Measurements from ENCODE around the gene KNOP1.

KNOP1 gene

DNA sequence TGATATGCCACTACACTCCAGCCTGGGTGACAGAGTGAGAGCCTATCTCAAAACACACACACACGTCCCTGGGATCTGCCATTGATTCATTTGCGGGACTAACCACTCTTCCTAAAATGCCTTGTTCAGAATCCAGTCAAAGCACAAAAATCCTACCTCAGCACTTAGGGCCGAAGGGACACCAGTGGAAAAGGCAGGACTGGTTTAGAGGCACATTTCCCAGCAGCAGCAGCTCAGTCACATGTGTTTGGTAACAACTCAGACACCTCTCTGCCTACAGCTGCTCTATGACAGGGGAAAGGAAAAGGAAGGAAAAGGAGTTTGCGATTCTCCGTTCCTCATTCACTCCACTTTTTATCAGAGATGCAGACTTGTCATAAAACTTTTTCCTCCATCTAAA, 12.2 kb downstream of the KNOP1 start:
- DNase-seq: no peak

DNA sequence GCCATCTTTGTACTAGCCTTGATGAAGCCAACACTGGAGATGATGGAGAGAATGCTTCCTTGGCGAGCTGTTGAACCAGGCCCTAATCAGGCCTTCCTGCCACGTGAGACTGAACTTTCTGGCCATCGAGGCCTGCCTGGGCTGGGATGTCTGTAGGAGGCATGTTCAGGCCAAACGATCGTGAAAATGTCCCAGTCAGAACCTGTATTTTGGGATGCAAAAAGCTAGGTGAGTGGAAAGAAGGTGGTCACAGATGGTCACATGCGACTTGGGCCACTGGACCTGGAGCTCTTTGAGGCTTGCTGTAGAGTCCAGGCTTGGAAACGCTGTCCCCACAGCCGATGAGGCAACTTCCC, 12.9 kb downstream of the KNOP1 start:
- DNase-seq: no peak

DNA sequence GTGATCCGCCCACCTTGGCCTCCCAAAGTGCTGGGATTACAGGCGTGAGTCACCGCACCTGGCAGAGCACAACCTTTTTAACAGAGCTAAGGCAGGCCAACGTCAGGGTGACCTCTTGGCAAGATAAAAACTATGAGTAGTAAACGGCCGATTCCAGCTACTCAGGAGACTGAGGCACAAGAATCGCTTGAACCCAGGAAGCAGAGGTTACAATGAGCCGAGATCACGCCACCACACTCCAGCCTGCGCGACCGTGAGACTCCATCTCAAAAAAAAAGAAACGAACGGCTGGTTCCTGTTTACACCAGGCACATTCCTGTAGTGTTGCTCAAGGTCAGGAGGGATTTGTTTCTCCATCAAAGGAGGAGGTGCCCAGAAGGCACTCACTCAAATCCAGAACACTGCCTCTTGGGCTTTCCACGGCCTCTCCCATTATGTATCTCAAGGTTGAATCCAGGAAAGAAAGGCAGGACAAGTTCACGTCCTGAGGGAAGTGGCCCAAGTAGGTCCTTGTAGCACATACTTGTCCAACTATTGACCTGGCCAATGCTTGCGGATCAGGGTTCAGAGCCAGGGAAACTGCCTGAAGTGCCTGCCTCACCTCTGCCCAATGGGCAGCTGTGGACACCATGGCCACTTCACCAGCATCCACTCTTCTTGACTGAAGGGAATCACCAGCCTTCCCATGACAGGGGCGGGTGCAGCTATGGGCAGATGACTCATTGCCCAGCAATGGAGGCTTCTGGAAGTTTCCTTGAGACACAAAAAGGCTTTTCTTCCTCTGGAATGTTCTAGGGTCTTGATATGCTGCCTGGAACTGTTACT, 13.5 kb downstream of the KNOP1 start:
- DNase-seq: no peak

DNA sequence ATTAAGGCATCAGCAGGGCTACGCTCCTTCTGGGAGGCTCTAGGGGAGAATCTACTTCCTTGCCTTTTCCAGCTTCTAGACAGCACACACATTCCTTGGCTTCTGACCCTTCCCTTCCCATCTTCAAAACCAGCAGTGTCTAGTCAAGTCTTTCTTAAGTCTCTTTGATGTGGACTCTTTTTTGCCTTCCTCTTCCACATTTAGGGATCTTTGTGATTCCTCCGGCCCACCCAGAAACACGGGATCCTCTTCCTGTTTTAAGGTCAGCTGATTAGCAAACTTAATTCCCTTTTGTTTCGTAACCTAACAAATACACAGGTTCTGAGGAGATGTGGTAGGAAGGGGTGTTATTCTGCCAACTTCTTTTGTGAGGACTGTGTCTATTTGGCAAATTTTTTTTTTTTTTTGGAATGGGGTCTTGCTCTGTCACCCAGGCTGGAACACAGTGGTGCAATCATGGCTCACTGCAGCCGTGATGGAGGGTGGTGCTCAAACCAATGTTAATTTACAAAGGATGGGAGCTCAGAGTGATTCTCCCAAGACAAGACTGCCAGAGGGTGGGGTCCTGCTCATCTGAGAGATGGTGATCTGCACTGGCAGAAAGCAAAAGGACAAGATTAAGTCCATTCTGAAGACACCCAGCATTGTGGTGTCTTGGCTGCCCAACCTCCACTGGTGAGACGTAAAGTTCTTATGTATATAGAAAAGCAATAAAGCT, 14.7 kb downstream of the KNOP1 start:
- no peak for DNase-seq

DNA sequence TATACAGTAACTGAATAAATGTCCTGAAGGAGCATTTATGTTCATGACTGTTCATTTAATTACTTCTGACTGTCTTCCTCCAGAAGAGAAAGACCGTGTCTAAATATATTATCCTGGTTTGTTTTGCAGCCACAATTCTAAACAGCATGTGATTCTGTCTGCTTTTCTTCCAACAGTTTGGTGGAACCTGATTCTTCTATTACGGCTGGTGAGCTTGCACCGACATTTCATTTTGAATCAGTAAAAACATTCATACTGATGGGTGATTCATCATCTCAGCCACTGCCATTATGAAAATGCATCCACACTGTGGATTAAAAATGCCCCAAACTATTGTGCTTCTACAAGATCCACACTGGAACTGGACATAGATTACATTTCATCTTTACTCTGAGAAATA, 16.9 kb downstream of the KNOP1 start:
- DNase-seq: no peak

DNA sequence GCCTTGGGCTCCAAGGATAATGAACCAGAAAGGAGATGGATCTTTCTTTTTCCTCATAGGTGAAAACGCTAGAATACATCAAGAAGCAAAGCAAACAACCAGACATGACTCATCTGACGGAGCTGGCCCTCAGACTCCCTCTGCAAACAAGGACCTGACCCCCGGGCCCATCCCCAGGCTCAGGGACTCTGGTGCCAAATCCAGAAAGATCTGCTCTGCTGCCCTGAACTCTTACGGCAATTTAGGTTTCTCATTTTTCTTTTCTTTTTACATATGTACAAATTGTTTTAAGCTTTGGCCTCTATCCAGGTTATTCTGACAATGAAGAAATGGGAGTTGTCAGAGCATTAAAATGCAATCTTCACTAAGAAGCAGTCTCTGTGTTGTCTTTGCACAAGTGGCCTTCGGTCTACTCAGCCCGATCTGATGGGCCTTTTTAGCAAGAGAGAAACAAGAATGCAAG, 17.7 kb downstream of the KNOP1 start:
- DNase-seq: no peak

DNA sequence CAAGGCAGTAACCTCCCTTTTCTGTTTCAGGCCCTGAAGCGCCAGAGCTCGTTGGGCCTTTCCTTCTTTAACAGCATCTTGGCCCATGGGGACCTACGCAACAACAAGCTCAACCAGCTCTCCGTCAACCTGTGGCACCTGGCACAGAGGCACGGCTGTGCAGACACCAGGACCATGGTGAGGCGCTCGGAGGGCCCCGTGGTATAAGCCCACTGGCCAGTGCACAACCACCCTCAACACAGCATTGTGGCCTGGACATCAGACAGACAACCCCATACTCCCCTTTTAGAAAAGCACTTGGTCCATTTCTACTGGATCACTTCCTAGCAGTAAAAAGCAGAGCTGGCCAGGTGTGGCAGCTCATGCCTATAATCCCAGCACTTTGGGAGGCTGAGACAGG, 18.6 kb downstream of the KNOP1 start:
- DNase-seq: no peak

DNA sequence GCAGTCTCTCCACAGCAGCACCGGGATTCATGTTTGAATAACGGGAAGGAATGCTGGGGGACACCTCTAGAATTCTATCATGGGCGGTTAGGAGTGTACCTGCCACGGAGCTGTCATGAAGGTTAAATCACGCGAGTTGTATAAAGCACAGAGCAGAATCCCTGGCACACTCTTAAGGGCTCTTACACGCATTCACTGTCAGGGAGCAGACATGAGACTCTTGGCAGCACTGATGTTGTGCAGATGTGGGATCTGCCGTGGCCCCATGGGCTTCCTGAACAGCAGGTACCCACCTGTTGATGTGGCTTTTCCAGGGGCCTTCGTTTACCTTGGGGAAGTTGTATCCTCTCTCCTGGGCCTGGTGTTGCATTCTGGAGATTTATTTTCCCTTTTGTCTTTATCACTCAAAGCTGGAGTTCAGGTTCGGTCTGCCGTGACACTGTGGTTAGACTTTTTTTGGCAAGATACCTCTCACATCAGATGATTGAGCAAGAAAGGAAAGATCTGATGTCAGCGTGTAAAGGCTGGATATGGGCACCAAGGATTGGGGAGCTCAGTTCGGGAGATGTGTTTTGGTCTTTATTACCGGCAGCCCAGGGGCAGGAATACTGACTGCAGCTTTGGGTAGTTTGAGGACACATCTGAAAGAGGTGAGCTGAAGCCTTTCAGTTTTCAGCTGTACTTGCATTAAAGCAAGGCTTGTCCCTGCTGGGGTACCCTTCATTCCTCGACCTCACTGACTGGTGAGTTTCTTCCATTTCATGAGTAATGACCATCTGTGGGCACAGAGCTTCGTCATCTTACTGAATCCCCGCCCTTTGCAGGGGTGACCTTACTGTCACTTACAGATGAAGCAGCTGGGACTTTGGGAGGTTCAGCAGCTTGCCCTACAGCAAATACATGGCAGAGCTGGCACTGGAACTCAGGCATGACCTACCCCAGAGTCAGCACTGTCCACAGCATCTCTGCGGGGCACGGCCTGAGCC, 19.3 kb downstream of the KNOP1 start:
- no peak for DNase-seq

DNA sequence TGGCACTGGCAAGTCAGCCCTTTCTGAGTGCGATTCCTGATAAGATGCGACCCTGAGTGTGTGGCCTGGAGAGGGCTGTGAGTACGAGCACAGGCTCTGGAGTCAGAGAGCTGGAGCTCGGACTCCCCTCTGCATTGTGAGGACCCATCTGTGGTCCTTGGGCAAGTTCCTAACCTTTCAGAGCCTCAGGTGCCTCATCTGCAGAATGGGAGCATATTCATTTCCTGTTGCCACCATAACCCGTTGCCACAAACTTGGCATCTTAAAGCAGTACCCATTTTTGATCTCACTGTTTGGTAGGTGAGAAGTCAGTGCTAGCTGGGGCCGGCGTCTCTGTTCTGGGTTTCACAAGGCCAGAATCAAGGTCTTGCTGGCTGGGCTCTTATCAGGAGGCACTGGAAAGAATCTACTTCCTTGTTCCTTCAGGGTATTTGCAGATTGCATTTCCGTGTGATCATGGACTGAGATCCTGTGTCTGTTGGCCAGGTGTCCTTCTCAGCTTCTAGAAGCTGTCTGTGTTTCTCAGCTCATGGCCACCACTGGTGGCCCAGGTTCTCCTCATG, 20.2 kb downstream of the KNOP1 start:
- no peak for DNase-seq

DNA sequence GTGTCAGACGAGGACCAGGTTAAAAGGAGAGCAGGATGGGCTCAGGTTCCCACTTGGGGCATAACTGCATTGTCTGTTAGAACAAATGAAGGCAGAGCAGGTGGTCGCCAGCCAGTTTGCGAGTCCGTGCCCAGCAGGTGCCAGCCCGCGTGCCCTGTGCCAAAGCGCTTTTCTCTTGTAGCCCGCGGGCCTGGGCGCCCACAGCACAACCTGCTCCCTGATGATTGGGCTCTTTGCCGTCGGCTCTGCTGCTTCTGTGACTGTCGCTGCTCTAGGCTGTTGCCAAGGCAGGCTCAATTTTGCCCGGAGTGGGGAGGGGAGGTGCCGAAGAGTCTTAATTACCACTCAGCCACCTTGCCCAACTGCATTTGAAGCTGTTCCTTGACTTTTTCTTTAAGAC, 21.1 kb downstream of the KNOP1 start:
- no peak for DNase-seq

DNA sequence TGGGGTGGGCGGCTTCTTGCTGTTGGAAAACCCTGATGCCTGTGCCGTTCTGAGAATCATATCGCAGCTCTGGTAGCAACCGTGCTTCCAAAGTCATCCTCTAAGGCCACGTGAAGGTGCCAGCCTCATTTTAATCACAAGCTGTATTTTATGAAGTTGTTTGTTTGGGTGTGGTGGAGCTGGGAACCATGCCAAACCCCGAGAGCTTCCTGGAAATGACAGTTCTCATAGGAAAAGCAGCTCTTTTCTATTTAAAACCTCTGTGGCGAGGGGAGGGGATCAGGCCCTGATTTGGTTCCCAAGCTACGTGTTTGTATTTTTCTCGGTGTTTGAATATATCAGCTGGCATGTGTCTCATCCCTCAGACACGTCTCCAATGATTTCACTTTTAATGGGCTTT, 21.7 kb downstream of the KNOP1 start:
- DNase-seq: no peak

DNA sequence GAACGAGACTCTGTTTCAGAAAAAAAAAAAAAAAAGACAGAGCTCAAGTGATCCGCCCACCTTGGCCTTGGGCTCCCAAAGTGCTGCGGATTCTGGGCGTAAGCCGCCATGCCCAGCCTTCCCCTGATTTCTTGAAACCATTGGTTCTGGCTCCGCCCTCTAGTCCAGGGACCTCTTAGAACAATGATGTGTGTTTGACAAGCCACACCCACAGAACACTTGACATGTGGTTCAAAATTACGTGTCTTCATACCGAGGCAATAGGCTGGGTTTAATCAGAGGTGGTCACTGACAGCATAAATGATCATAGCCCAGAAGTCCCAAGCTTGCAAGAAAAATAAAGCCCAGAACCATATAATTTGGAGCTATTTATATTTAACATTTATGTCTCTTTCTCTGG, 23.0 kb downstream of the KNOP1 start:
- DNase-seq: no peak

DNA sequence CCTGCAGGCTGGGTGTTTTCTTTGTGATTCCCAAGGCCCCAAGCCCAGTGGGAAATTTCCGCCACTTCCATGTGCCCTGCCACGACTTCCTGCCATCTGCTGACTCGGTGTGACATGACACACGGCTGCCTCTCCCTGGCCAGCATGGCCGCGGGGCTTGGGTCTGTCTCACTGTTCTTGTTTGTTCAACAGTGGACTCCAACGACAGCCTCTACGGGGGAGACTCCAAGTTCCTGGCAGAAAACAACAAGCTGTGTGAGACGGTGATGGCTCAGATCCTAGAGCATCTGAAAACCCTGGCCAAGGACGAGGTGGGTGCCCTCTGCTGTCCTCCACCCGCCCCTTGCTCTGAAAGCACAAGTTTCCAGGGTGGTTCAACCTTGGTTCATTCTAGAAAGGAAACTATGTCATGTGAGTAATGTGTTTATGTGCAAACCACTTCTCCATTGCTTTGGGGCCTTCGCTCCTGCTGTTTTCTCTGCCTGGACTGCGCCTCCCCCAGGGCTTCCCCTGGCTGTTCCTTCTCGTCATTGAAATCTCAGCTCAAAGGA, 26.8 kb downstream of the KNOP1 start:
- DNase-seq: no peak

DNA sequence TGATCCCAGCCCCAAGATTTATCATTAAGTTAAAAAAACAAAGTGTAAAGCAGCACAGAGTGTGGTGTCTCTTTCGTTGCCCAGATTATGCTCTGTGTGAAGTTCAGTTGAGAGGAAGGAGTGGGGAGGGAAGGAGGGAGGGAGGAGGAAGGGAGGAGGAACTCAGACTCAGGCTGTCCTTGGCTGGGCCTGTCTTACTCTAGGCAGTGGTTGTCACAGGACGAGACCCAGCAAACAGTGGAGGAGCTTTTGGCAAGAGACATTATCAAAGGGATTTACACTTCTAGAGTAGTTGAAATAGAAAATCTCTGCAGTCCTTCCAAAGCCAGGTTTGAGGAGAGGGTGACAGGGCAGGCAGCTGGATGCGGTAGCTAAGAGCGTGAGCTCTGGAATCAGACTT, 27.8 kb downstream of the KNOP1 start:
- DNase-seq: no peak

DNA sequence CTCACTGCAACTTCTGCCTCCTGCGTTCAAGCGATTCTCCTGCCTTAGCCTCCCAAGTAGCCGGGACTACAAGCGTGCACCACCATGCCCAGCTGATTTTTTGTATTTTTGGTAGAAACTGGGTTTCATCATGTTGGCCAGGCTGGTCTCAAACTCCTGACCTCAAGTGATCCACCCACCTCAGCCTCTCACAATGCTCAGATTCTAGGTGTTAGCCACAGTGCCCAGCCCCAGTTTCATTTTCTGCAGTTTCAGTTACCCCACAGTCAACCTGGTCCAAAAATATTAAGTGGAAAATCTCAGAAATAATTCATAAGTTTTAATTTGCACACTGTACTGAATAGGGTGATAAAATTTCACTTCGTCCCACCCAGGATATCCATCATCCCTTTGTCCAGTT, 28.7 kb downstream of the KNOP1 start:
- no peak for DNase-seq

DNA sequence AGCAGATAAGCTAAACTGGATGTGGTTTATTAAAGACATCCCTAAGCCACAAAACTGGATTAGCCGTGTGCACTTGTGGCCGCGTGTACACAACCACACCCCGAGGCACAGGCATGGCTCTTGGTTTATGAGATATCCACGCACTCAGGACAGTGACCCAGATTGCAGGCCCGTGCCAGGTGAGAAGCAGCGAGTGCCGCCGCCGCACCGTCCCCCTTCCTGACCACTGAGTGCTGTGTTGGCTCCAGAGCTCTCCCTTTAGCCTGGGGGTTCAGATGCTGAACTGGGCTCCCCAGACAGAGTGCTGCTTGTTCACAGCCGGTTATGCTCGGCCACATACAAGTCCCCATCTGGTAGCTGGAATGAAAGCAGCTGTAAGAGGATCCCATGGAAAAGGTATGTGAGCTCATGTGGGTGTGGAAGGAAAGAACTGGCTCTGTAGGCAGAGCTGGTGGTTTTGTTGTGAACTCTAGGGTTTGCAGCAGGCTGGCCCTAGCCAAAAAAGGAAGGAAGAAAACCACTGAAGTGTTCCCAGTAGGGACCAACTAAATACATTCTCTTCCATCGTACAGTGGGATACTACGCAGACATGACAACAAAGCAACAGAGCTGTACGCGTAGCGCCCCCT, 29.5 kb downstream of the KNOP1 start:
- no peak for DNase-seq

DNA sequence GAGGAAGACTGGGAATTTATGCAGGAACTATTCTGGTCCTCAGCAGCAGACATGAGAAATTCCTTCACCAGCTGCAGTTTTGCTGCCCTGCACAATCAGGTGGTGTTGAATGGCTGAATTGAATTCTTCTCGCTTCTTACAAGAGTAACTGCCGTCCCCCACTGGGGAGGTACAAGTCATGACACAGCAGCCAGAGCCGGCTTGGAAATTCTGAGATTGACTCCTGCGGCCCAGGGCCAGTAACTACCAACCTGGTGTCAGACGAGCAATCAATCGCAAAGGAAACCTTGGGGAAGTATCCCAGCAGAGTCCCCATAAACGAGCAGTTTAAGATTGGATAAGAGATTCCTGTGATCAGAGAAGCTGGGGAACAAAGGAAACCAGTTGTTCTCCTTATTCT, 30.7 kb downstream of the KNOP1 start:
- no peak for DNase-seq

DNA sequence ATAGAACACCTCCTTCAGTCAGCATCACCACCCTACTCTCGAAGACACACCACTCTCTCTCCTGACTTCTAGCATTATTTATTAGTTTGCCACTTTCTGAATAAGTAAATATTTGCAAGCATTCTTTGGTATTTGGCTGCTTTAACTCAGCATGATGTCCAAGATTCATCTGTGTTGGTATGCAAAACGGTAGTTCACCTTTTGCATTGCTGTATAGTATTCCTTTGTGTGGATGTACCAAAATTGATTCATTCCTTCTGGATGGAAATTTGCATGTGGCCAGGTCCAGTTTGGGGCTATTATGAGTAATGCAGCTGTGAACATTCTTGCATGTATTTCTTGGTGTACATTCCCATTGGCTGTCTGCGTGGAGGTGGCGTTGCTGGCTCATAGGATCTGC, 32.9 kb downstream of the KNOP1 start:
- DNase-seq: no peak

DNA sequence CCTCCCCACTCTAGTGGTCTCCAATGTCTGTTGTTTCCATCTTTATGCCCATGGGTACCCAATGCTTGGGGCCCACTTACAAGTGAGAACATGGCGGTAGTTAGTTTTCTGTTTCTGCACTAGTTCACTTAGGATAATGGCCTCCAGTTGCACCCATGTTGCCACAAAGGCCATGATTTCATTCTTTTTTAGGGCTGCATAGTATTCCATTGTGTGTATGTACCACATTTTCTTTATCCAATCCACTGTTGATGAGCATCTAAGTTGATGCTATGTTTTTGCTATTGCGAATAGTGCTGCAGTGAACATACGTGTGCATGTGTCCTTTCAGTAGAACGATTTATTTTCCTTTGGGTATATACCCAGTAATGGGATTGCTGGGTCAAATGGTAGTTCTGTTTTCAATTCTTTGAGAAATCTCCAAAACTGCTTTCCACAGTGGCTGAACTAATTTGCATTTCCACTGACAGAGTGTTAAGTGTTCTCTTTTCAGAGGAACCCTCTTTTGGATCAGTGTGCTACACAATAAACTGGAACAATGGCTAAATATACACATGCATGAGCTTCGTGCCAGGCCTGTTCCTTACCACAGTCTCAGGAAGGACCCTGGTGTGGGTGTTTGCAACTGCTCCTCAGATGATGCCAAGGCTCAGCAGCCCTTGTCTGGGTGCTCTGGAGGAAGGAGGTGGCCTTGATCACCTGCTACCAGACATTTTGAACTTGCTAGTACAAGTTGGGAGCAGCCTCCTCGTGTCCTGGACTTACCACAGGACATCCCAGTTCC, 34.4 kb downstream of the KNOP1 start:
- no peak for DNase-seq

DNA sequence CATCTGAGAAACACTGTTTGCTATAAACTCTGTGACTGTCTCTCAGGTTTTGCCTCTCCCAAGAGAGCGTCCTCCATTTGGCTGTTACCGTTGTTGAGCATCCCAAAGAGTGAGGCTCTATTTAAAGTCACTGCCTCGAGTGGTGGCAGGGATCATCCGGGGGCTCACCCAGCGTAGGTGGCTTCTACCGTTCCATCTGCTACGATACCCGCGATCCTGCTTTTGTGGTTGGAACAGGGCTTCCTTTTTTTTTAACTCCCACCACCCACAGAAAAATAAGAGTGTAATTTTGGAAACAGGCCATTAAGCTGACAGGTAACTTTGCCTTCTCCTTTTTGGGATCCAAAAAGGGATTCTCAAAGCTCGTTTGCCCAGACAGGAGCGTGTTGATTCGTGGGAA, 36.4 kb downstream of the KNOP1 start:
- no peak for DNase-seq

DNA sequence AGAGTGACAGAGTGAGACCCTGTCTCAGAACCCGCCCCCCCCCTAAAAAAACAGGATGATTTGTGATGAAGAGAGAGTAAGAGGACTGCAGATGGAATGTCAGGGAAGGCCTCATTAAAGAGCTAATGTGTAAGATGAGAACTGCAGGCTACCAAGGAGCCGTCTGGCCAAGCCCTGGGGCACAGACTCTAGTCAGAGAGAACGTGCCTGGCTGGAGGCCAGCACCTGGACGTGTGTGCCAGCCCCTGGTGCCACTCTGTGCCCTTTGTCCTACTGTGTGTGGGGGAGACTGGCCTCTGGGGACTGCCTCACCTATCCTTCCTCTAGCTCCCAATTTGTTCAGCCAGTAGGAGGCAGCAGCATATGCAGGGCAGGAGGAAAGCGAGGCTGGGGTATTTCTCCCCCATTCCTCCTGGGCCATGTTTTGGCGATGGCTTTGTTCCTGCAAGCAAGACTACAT, 37.1 kb downstream of the KNOP1 start:
- DNase-seq: no peak

All from NCI-H187 treated with DMSO at 0.1 percent for 48 hours (cell line).